GM19238 (cell line): ENCODE results near the gene MUC2.

Source experiments
- DNase-seq: peaks from one replicate; pipeline ENCODE4 v3.0.0; 2011; ENCODE audit warnings: low spot score; ENCODE audit not compliant: insufficient read length

Gene MUC2

GRCh38 chr11:1118755-1119603 is 44.3 kb downstream of the MUC2 start:
- no peak for DNase-seq

GRCh38 chr11:1119604-1120146 is 45.0 kb downstream of the MUC2 start:
- no peak for DNase-seq

GRCh38 chr11:1120532-1121330 is 46.1 kb downstream of the MUC2 start:
- no peak for DNase-seq

- DNase-seq = no peak
These were observed 46.7 kb downstream of the MUC2 start for GRCh38 chr11:1121331-1121812.

GRCh38 chr11:1121813-1122663 is 47.4 kb downstream of the MUC2 start:
- no peak for DNase-seq

- DNase-seq = no peak
These were observed 48.0 kb downstream of the MUC2 start for GRCh38 chr11:1122664-1123002.

- no peak for DNase-seq
These were observed 49.3 kb downstream of the MUC2 start for GRCh38 chr11:1123970-1124369.
